ENCODE data around the gene SLC12A8.

SLC12A8 gene

GRCh38 chr3:125212509-125213363 is at the start of gene SLC12A8:
SLC12A8 (minus strand) TSS chr3:125212748; CDS start chr3:125211349, 1,399 bp downstream.
- no peak for DNase-seq (ENCODE audit: extremely low read depth in 1 of 2, low read depth in 1 of 2)

GRCh38 chr3:125262161-125262560 is 49.6 kb upstream of the SLC12A8 start:
- no peak for DNase-seq (ENCODE audit: extremely low read depth in 1 of 2, low read depth in 1 of 2)

- no peak for DNase-seq (ENCODE audit: extremely low read depth in 1 of 2, low read depth in 1 of 2)
Measured at GRCh38 chr3:125261031-125261430, 48.5 kb upstream of the SLC12A8 start.

GRCh38 chr3:125260158-125260557 is 47.6 kb upstream of the SLC12A8 start:
- DNase-seq (ENCODE audit: extremely low read depth in 1 of 2, low read depth in 1 of 2): no peak

GRCh38 chr3:125257536-125257935 is 45.0 kb upstream of the SLC12A8 start:
- no peak for DNase-seq (ENCODE audit: extremely low read depth in 1 of 2, low read depth in 1 of 2)

DNA sequence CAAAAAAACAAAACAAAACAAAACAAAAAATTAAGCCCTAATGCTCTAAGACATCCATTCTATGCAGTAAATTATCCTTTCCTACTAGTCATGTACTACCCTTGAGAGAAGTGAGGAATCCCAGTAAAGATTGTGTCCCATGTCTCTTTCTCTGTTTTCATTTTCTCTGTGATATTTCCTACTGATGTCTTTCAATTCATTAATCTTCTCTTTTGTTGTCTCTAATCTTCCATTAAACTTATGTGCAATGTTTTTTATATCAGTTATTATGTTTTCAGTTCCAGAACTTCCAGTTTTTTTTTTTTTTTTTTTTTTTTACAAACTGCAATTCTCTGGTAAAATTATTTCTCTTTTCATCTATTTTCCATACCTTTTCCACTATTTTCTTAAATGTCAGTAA is 44.1 kb upstream of the SLC12A8 start:
- no peak for DNase-seq (ENCODE audit: extremely low read depth in 1 of 2, low read depth in 1 of 2)

- DNase-seq (ENCODE audit: extremely low read depth in 1 of 2, low read depth in 1 of 2): no peak
Measured at GRCh38 chr3:125250973-125251372, 38.4 kb upstream of the SLC12A8 start.

DNA sequence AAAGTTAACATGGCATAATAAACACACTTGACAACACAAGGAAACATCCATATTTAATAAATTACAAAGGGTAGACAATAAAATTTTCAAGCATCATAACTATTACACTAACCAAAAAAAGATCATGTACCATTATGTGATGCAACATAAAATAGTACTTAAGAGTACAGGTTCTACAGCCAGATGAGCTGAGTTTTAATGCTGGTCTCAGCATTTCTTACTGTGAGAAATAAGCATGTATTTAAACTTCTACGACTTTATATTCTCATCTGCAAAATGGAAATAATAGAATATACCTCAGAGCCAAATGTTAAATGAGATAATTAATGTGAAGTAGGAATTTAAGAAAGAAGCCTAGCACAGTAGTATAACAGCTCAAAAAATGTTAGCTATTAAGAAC is 33.7 kb upstream of the SLC12A8 start:
- no peak for DNase-seq (ENCODE audit: extremely low read depth in 1 of 2, low read depth in 1 of 2)

- no peak for DNase-seq (ENCODE audit: extremely low read depth in 1 of 2, low read depth in 1 of 2)
Measured at GRCh38 chr3:125245521-125245920, 33.0 kb upstream of the SLC12A8 start.

DNA sequence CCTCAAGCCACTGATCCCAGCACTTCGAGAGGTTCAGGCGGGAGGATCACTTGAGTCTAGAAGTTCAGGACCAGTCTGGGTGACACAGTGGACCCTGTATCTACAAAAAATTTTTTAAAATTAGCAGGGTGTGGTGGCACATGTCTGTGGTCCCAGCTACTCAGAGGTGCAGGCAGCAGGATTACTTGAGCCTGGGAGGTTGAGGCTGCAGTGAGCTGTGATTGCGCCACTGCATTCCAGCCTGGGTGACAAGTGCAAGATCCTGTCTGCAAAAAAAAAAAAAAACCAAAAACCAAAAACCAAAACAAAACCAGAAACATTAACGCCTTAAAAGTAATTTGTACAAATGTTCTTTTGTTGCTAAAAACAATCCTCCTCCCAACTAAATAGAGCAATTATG is 27.9 kb upstream of the SLC12A8 start:
- DNase-seq (ENCODE audit: extremely low read depth in 1 of 2, low read depth in 1 of 2): no peak

DNA sequence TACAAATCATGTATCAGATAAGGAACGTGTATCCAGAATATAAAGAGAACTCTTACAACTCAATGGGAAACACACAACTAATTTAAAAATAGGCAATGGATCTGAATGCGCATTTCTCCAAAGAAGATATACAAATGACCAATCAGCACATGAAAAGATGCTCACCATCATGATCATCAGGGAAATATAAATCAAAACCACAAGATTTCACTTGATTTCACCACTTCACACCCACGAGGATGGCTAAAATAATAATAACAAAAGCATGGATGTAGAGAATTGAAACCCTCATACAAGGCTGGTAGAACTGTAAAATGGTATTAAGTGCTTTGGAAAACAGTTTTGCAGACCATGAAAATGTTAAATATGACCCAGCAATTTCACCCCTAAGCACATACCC is 26.7 kb upstream of the SLC12A8 start:
- DNase-seq (ENCODE audit: extremely low read depth in 1 of 2, low read depth in 1 of 2): no peak

GRCh38 chr3:125238759-125239158 is 26.2 kb upstream of the SLC12A8 start:
- DNase-seq (ENCODE audit: extremely low read depth in 1 of 2, low read depth in 1 of 2): no peak

GRCh38 chr3:125236331-125236903 is 23.9 kb upstream of the SLC12A8 start:
- DNase-seq (ENCODE audit: extremely low read depth in 1 of 2, low read depth in 1 of 2): no peak

DNA sequence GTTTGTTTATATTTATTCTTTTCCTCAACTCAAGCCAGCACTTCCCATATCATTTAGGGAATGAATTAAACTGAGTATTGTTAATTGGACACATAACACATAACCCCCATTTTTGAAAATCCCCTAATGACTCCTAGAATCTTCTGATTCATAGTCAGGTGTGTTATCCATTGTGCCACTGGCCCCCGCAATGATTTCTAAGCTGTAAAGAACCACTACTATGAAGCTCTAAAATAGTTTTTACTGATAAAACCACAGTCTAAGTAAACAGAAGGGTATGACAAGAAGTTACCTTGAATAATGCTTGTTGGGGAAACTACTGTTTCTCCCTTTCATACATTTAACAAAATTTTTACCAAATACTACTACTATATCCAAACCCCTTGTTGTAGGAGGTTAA is 22.3 kb upstream of the SLC12A8 start:
- DNase-seq (ENCODE audit: extremely low read depth in 1 of 2, low read depth in 1 of 2): no peak

DNA sequence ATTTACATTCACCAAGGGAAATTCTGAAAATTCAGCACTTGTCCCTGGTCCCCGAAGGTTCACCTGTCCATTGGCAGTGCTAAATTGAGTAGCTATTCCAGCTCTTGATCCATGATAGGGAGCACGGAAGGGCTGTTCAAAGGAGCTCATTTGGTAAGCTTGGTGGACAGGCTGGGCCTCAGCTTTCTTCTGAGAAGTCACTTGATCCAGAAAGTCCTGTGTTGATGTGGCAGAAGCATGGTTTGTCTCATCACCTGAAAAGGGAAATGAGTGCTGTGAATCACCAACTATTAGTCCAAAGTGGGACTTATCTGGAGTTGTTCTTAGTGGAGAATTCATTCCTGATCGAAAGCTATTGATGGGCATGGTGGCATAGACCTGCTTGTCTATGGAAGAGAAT is 19.9 kb upstream of the SLC12A8 start:
- no peak for DNase-seq (ENCODE audit: extremely low read depth in 1 of 2, low read depth in 1 of 2)

DNA sequence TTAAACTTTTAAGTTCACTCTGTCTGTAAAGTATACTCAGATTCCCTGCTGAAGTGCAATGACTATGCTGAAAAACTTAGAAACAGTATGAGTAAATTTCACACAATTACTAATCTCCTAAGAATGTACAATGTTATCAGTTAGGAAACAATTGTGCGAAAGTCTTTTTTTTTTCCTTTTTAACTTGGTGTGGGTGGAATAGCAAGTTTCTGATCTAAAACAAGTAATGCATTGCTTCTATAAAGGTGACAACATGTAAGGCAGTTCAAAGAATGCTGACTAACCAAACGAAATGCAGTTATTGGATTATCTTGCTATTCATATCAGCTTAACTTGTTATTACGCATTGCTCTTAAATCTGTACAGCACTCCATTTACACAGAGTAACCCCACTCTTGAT is 19.3 kb upstream of the SLC12A8 start:
- no peak for DNase-seq (ENCODE audit: extremely low read depth in 1 of 2, low read depth in 1 of 2)

DNA sequence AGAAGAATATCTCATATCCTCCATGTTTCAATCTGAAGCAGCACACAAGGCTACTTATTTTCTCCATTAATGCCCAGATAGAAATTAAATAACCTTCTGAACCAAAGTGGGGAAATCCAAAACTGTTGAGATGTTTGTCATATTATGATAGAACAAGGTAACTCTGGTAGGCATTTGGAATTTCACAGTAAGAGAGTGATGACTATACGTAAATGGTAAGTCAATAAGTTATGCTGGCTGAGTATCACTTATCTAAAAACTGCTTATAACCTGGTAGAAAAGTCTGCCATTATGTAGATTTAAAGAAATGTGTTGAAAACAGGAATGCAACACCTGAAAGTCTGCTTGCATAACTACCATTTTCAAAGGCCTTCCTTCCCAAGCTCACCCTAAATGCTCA is 17.2 kb upstream of the SLC12A8 start:
- no peak for DNase-seq (ENCODE audit: extremely low read depth in 1 of 2, low read depth in 1 of 2)

DNA sequence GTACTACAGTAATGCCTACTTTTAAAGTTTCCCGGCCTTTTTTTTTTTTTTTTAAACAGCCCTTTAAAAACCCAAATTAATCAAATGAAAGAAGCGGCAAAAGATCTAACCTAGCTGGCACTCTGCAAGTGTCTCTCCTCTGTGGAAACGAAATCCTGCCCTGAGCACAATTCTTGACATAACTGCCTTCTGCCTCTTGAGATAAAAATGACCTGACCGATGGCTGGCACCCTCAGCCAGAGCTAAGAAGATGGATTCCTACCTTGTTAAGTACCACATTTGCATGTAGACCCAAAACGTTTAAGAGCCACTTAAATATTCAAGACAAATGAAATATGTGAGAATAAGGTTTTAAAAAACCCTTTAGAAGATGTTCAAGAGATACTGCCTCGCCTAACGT is 16.6 kb upstream of the SLC12A8 start:
- no peak for DNase-seq (ENCODE audit: extremely low read depth in 1 of 2, low read depth in 1 of 2)

GRCh38 chr3:125221831-125222230 is 9.3 kb upstream of the SLC12A8 start:
- DNase-seq (ENCODE audit: extremely low read depth in 1 of 2, low read depth in 1 of 2): no peak

- no peak for DNase-seq (ENCODE audit: extremely low read depth in 1 of 2, low read depth in 1 of 2)
Measured at GRCh38 chr3:125220727-125221429, 8.3 kb upstream of the SLC12A8 start.

GRCh38 chr3:125220183-125220582 is 7.6 kb upstream of the SLC12A8 start:
- no peak for DNase-seq (ENCODE audit: extremely low read depth in 1 of 2, low read depth in 1 of 2)

GRCh38 chr3:125219261-125219701 is 6.7 kb upstream of the SLC12A8 start:
- no peak for DNase-seq (ENCODE audit: extremely low read depth in 1 of 2, low read depth in 1 of 2)
